NCI-H510A treated with DMSO at 0.1 percent for 48 hours (cell line): ENCODE results near the gene SMOC1.

Experiments used
- DNase-seq: peaks from one replicate; lab custom pipeline; 2025; lab: John Stamatoyannopoulos, UW

Gene SMOC1

DNA sequence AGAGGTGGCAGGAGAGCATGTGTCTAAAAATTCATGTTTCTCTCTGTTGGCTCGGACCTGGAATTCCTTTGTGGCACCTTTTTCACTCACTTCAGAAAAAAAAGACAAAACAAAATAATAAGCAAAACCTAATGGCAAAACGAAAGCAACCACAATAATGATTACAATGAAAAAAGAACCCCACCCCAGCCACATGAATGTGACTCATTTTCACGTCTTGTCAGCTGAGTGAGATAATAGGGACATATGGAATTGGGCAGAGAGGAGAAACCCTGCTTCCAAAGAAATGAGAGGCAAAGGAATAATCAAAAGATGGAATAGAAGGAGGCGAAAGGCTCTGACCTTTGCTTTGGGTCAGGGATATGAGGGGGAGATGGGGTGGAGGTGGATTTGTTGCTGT is 166.1 kb downstream of the SMOC1 start:
- no peak for DNase-seq

DNA sequence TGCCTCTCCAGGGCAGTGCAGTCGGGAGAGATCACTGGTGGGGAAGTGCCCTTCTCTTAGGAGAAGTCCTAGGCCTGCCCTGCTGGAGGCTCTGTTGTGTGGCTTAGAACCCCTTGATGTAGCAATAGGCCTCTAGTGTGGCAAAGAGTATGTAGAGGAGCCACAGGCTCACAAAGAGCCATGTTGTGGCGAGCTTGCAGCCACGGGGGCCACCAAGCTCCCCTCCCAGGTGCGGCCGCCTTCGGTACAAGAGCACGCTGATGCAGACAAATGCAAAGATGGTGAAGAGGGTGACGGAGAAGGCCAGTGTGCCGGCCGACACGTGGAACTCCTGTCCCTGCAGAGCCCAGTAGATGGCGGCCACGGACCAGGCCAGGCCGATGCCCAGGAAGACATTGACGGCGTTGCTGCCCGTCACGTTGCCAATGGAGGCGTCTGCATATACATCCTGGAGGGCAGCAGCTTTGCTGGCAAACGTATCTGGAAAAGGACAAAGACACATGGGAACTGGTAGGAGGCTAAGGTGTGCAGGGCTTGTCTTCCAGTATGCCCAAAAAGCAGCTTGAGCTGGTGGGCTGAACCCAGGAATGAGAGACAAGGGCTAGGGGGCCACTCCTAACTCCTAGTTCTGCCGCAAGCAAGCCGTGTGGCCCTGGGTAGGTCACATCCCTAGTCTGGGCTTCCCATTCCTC is 166.8 kb downstream of the SMOC1 start:
- DNase-seq, result peak; percentile 81

GRCh38 chr14:70047598-70048312 is 168.5 kb downstream of the SMOC1 start:
- no peak for DNase-seq

- no peak for DNase-seq
Measured at GRCh38 chr14:70048313-70048654, 169.1 kb downstream of the SMOC1 start.

GRCh38 chr14:70049605-70050004 is 170.4 kb downstream of the SMOC1 start:
- no peak for DNase-seq

- DNase-seq, result no peak
Measured at GRCh38 chr14:70050136-70050535, 170.9 kb downstream of the SMOC1 start.

GRCh38 chr14:70052990-70053389 is 173.8 kb downstream of the SMOC1 start:
- no peak for DNase-seq

- no peak for DNase-seq
Measured at GRCh38 chr14:70057519-70058136, 178.4 kb downstream of the SMOC1 start.

GRCh38 chr14:70059545-70059944 is 180.3 kb downstream of the SMOC1 start:
- no peak for DNase-seq

GRCh38 chr14:70061108-70061507 is 181.9 kb downstream of the SMOC1 start:
- DNase-seq, result no peak

DNA sequence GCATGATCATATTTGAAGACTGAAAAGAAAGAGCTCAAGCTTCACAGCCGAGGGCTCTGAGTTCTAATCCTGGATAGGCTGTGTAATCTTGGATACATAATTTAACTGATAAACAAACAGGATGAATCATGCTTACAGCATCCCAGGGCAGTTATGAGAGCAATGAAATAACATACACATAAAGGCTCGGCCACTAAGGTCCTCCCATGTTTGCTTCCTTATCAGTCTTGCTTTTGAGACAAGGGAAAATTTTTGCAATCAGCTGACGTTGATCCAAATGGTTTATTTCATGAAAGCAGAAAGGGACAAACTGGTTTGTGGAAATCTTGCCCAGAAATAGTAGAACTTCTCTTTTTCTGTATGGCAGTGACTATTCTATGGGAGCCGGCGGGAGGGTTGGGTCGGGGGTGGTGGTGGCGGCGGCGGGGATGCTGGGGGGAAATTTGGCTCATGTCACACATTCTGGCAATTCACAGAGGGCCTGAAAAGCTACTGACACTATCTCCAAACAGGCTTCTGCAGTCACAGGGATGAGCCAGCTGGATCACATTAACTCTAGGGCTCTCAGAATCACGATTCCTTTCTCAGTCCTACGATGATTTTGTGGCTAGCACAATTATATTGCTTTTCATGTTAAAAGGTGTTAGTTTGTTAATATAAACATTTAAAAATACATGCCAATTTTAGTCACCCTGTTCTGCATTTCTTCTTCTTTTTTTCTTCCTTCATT is 185.1 kb downstream of the SMOC1 start:
- no peak for DNase-seq

DNA sequence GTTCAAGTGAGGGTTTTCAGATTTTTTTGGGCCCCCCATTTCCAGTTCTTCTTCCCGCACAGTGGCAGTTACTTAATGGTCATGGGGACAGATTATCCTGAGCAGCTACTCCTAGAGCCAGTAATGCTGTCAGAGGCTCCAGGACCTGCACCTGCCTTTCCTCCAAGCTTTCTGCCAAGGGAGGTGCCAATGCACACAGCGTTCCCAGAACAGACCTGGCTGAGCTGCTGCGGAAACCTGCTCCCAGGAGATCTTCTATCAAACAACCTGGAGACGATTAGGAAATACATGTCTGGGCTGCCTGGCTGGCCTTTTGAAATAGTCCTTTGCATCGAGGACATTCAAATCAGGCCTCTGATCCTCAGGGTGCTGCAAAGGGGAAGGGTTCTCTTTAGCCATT is 188.6 kb downstream of the SMOC1 start:
- DNase-seq, result no peak

GRCh38 chr14:70069186-70069585 is 190.0 kb downstream of the SMOC1 start:
- no peak for DNase-seq

DNA sequence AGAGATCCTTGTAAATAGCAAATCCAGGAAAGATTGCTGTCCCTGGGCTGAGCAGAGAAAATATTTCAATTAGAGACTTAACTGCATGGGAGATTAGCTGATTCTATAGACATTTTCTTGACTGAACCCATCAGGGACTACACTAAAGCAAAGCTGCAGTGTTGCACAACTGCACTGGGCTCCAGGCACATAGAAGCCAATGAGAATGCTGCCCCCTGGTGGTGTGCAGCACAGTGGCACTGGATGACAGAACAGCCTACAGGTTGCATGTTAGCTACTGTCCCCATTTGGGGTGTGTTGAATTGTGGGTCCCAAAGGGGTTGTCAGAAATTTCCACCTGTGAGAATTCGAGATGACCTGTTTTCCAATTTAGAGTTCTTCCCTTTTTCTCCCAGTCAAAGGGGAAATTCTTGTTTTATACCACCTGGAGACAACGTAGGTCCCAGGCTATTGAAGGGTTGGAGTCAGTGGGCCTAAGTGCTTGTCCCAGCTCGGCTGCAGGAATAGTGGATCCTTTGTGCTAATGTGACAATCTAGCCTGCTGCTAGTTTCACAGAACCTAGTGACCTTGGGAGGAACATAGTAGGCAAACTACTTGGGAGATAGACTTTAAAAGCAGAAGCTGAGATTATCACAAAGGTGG is 194.8 kb downstream of the SMOC1 start:
- peak; percentile 31 for DNase-seq

- DNase-seq, result no peak
Measured at GRCh38 chr14:70077005-70077404, 197.8 kb downstream of the SMOC1 start.

DNA sequence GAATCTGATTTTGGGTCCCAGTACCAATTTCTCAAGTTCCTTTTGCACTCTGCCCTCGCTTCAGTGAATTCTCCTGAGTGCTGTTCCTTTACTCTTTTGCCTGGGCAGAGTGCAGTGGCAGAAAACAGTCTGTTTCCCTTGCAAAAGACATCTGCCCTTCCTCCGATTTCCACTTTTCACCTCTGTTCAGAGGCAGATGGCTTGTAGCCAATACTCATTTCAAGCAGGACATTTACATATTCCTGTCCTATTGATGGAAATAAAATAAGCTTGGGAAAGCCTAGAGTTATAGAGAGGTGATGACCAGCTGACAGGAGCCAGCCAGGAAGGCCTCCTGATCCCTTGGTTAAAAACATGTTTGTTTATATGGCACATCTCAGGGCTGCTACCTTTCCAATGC is 198.5 kb downstream of the SMOC1 start:
- DNase-seq, result no peak

- no peak for DNase-seq
Measured at GRCh38 chr14:70078329-70078728, 199.1 kb downstream of the SMOC1 start.

DNA sequence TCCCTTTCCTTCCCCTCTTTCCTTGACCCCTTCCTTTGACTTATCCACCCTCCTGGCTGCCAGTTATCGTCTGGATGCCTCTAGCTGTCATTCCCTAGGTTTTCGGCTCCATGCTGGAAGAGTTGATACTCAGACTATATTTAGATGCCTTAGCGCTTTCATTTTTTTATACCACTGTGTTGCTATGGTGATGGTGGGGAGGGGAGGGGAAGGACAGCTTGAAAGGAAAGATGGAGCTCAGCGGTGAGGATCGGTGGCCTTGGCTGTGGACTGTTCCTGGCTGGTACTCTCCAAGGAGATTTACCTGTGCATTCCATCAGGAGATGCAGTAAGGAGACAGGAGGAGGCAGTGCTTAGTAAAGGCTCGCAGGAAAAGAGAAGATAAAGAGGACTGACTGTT is 200.9 kb downstream of the SMOC1 start:
- DNase-seq, result no peak
